IMR-90 (cell line): ENCODE results near the gene C19orf33. TPM values are rescaled to one million over a fixed set of nuclear protein-coding genes. Genes with fewer than 3 reads are reported as not detected.

Experiments
- ATAC-seq: fragments of 200-7000 bp; cut with Tn5 transposase; 2 replicates; pipeline ENCODE4 v1.9.1; 2020; ENCODE audit warnings: low read depth, mild to moderate bottlenecking, moderate library complexity
- BruUV-seq: library from RNA; stranded (reverse); fragments of 400-500 nt; replicated peaks from 2 replicates; lab custom pipeline; 2021; lab: Mats Ljungman, UMichigan
- CTCF ChIA-PET: fragments of 300-600 bp; formaldehyde crosslinking; extraction: SDS; loops from one replicate; lab custom pipeline; 2021; ENCODE audit warnings: antibody characterized with exemption; lab: Yijun Ruan, JAX
- POLR2A ChIA-PET: fragments of 300-600 bp; sonication (Branson Sonifier 250); formaldehyde crosslinking; loops from one replicate; lab custom pipeline; 2022; ENCODE audit warnings: antibody characterized with exemption; ENCODE audit not compliant: unreplicated experiment; lab: Charles Lee
- DNase-seq: peaks from one replicate; pipeline ENCODE4 v3.0.0; 2013
- H2AFZ ChIP-seq: replicated peaks from 2 replicates; pipeline ENCODE3; 2013; ENCODE audit warnings: low read length, mild to moderate bottlenecking; ENCODE audit not compliant: poor library complexity
- H2AK5ac ChIP-seq: 2 replicates; pipeline ENCODE4 v1.6.1; 2013; ENCODE audit warnings: low read depth, low read length, inconsistent platforms
- H2AK9ac ChIP-seq: replicated peaks from 2 replicates; pipeline ENCODE3; 2013; ENCODE audit warnings: mild to moderate bottlenecking, low read depth, low read length, moderate library complexity; ENCODE audit not compliant: poor library complexity
- H2BK120ac ChIP-seq: 2 replicates; pipeline ENCODE4 v1.6.1; 2013; ENCODE audit warnings: low read depth, low read length, inconsistent platforms
- H2BK15ac ChIP-seq: 3 replicates; pipeline ENCODE4 v1.6.1; 2013; ENCODE audit warnings: low read depth, low read length, inconsistent platforms
- H2BK20ac ChIP-seq: 2 replicates; pipeline ENCODE4 v1.6.1; 2013; ENCODE audit warnings: low read depth, mild to moderate bottlenecking, inconsistent platforms, low read length, moderate library complexity
- H2BK5ac ChIP-seq: 2 replicates; pipeline ENCODE4 v1.6.1; 2013; ENCODE audit warnings: mild to moderate bottlenecking, low read depth, low read length, inconsistent platforms; ENCODE audit not compliant: poor library complexity, severe bottlenecking
- H3K14ac ChIP-seq: replicated peaks from 2 replicates; pipeline ENCODE4 v1.6.1; 2013; ENCODE audit warnings: low read depth, low read length, inconsistent platforms
- H3K18ac ChIP-seq: 2 replicates; pipeline ENCODE4 v1.6.1; 2013; ENCODE audit warnings: low read depth, low read length, control low read depth
- H3K23ac ChIP-seq: 2 replicates; pipeline ENCODE4 v1.6.1; 2013; ENCODE audit warnings: low read depth, low read length, inconsistent platforms
- H3K27ac ChIP-seq: 2 replicates; pipeline ENCODE4 v1.5.1; 2013; ENCODE audit warnings: mild to moderate bottlenecking, control low read depth, low read length; ENCODE audit not compliant: insufficient read depth
- H3K27me3 ChIP-seq: 2 replicates; pipeline ENCODE4 v1.6.1; 2013; ENCODE audit warnings: low read length; ENCODE audit not compliant: control insufficient read depth, insufficient read depth
- H3K36me3 ChIP-seq: 2 replicates; pipeline ENCODE4 v1.6.1; 2013; ENCODE audit warnings: low read length, mixed read lengths; ENCODE audit not compliant: control insufficient read depth, insufficient read depth
- H3K4ac ChIP-seq: 2 replicates; pipeline ENCODE4 v1.6.1; 2013; ENCODE audit warnings: low read depth, low read length, inconsistent platforms
- H3K4me1 ChIP-seq: 2 replicates; pipeline ENCODE4 v1.6.1; 2013; ENCODE audit warnings: low read length, mixed read lengths; ENCODE audit not compliant: control insufficient read depth, insufficient read depth
- H3K4me2 ChIP-seq: 2 replicates; pipeline ENCODE4 v1.6.1; 2013; ENCODE audit warnings: low read depth, mild to moderate bottlenecking, control low read depth, low read length, moderate library complexity
- H3K4me3 ChIP-seq: 2 replicates; pipeline ENCODE4 v1.5.1; 2013; ENCODE audit warnings: low read depth, mild to moderate bottlenecking, control low read depth, low read length, moderate library complexity; ENCODE audit not compliant: insufficient read depth
- H3K56ac ChIP-seq: 2 replicates; pipeline ENCODE4 v1.6.1; 2013; ENCODE audit warnings: low read length, inconsistent platforms; ENCODE audit not compliant: insufficient read depth; ENCODE audit errors: extremely low read depth
- H3K79me1 ChIP-seq, 2 experiments: 2 replicates each; pipeline ENCODE4 v1.6.1; 2013; ENCODE audit warnings: low read length in 2 of 2, inconsistent platforms in 1 of 2, low read depth in 1 of 2
- H3K9ac ChIP-seq: 2 replicates; pipeline ENCODE4 v1.6.1; 2013; ENCODE audit warnings: low read depth, low read length, control low read depth
- H3K9me1 ChIP-seq: 2 replicates; pipeline ENCODE4 v1.6.1; 2013; ENCODE audit warnings: low read length, inconsistent platforms; ENCODE audit not compliant: insufficient read depth
- H3K9me3 ChIP-seq: 2 replicates; pipeline ENCODE4 v1.6.1; 2013; ENCODE audit warnings: low read length; ENCODE audit not compliant: control insufficient read depth, insufficient read depth
- H4K20me1 ChIP-seq: 2 replicates; pipeline ENCODE4 v1.6.1; 2013; ENCODE audit warnings: low read length, inconsistent platforms; ENCODE audit not compliant: insufficient read depth
- H4K5ac ChIP-seq: 2 replicates; pipeline ENCODE4 v1.6.1; 2013; ENCODE audit warnings: mild to moderate bottlenecking, low read depth, low read length, control low read depth
- H4K8ac ChIP-seq, 2 experiments: 2 replicates each; pipeline ENCODE4 v1.6.1; 2013; ENCODE audit warnings: low read depth in 2 of 2, low read length in 2 of 2, control low read depth in 1 of 2, inconsistent platforms in 1 of 2
- H4K91ac ChIP-seq: 2 replicates; pipeline ENCODE4 v1.6.1; 2013; ENCODE audit warnings: low read depth, low read length, inconsistent platforms; ENCODE audit not compliant: insufficient read depth
- CHD1 ChIP-seq: IDR thresholded peaks from 2 replicates; pipeline ENCODE4 v1.6.1; 2012; ENCODE audit warnings: low read depth, low read length, improper control_type of control experiment
- ELK1 ChIP-seq: fragments of 150-350 bp; IDR thresholded peaks from 2 replicates; pipeline ENCODE4 v1.6.1; 2016; ENCODE audit warnings: low read depth, mild to moderate bottlenecking, low read length, moderate library complexity, borderline replicate concordance
- POLR2A ChIP-seq: IDR thresholded peaks from 2 replicates; pipeline ENCODE4 v1.6.1; 2012; ENCODE audit warnings: mild to moderate bottlenecking, low read depth, low read length
- RAD21 ChIP-seq: IDR thresholded peaks from 2 replicates; pipeline ENCODE4 v1.6.1; 2012; ENCODE audit warnings: low read length, improper control_type of control experiment
- RFX5 ChIP-seq: IDR thresholded peaks from 2 replicates; pipeline ENCODE4 v1.8.0; 2012; ENCODE audit warnings: low read depth, mild to moderate bottlenecking, low read length, moderate library complexity
- USF2 ChIP-seq: fragments of 150-350 bp; IDR thresholded peaks from 2 replicates; pipeline ENCODE4 v1.6.1; 2017; ENCODE audit warnings: mild to moderate bottlenecking, antibody characterized with exemption, low read length, low read depth
- WGBS, 2 experiments: methylation state at CpG; one replicate each; pipeline versions ENCODE4 v1.1.5 to v1.1.7; 2013; ENCODE audit warnings: missing lambda C conversion rate in 2 of 2; ENCODE audit not compliant: insufficient read length in 1 of 2; ENCODE audit errors: extremely low coverage in 2 of 2; 5-methylcytosine and 5-hydroxymethylcytosine counted together
- dilution Hi-C: fragments of 300-500 bp; cut with HindIII; formaldehyde crosslinking; loops from one replicate; pipeline ENCODE4 v1.14.3; 2018; ENCODE audit warnings: low sequenced_read_pairs; ENCODE audit not compliant: unreplicated experiment
- in situ Hi-C: fragments of 300-500 bp; cut with MboI; formaldehyde crosslinking; loops from 3 replicates; pipeline ENCODE4 v1.14.3; 2019; ENCODE audit warnings: low sequenced_read_pairs, inconsistent platforms, mixed read lengths
- intact Hi-C: fragments of 100-400 bp; cut with micrococcal nuclease; formaldehyde crosslinking; loops from 2 replicates; pipeline ENCODE4 v1.10.0; 2022
- polyA plus RNA-seq, 3 experiments: library from polyadenylated mRNA; depleted of rRNA; stranded (reverse); fragments of >200 nt; gene quantifications; 2 replicates each; pipeline ENCODE4 v1.2.3, GENCODE V29; 2012; ENCODE audit warnings: low replicate concordance in 1 of 3
- total RNA-seq: library from RNA; depleted of rRNA; stranded (reverse); fragments of >200 nt; gene quantifications from 2 replicates; pipeline ENCODE4 v1.2.3, GENCODE V29; 2012

Gene C19orf33
- total and polyA plus RNA-seq, 2 of the 4 experiments (the other 2 are of a cell fraction): 0.80 TPM; not detected in 1

GRCh38 chr19:38320969-38321339 lies 16.9 kb downstream of the C19orf33 start:
- Histone ChIP-seq H3K27ac (no peak overlapping the region), H3K9me1 (0 out of 2 replicates have a peak, but pooled peaks cover 5% of the 10 kb centered on the region), H2AFZ (no peak overlapping the region), H3K27me3 (no peaks in the 10 kb centered on the region; the same call in 1 of the 2 replicates), H3K36me3 (0 out of 2 replicates have a peak, but pooled peaks cover 1% of the 10 kb centered on the region), H2BK20ac (no peak overlapping the region), H4K8ac (no peak overlapping the region), H3K23ac (no peak overlapping the region), H3K4ac (no peak overlapping the region), H2BK15ac (no peak overlapping the region), H4K20me1 (no peaks in the 10 kb centered on the region), H3K9ac (no peak overlapping the region), H2BK5ac (no peak overlapping the region), H2BK120ac (no peak overlapping the region), H3K9me3 (no peaks in the 10 kb centered on the region), H2AK5ac (no peak overlapping the region), H3K4me1 (peaks cover 6% of the 10 kb centered on the region), H4K5ac (no peak overlapping the region), H3K14ac (no peak overlapping the region), H4K91ac (no peak overlapping the region), H2AK9ac (no peak overlapping the region), H3K18ac (no peak overlapping the region), H3K56ac (no peak overlapping the region), H3K79me1 (peaks cover 0 to 4% of the 10 kb centered on the region in 2 experiments; a peak in 1 of 4 replicates), H3K4me2 (peak overlapping the region; percentile 86; the same call in 1 of the 2 replicates), H3K4me3 (no peak overlapping the region)
- dilution Hi-C loops: no loop called here
- intact Hi-C loops: no loop called here
- ATAC-seq: no peak
- no TSS peak for BruUV-seq
- in situ Hi-C loops: no loop called here
- no peak for DNase-seq
- POLR2A ChIA-PET: interaction anchor here (0.7 kb wide), 1 partner anchor 329 kb away, joined by 9 read pairs; no protein-coding TSS in a partner anchor
- 100% methylated on average over 3 of the region's 3 CpGs; no CpG with 5 or more reads in 1 of the 2 experiments for WGBS, 2 experiments
- CTCF ChIA-PET: interaction anchor here (0.7 to 1.4 kb wide), 2 partner anchors 75 to 422 kb away, joined by 3 to 4 read pairs; no protein-coding TSS in a partner anchor
- no peak for TF ChIP-seq ELK1
- no peak for TF ChIP-seq USF2
- no peak for TF ChIP-seq RFX5
- TF ChIP-seq RAD21: no peak
- TF ChIP-seq POLR2A: no peak
- TF ChIP-seq CHD1: no peak
